K562 (cell line): ENCODE measurements around the gene IL36RN. TPM values are rescaled to one million over a fixed set of nuclear protein-coding genes. Genes with fewer than 3 reads are reported as not detected.

Experiments
- ATAC-seq: fragments of 200-7000 bp; cut with Tn5 transposase; 3 replicates; pipeline ENCODE4 v1.9.1; 2020; ENCODE audit warnings: moderate library complexity
- BruUV-seq: library from RNA; stranded (reverse); fragments of 400-500 nt; replicated peaks from 2 replicates; lab custom pipeline; 2021; lab: Mats Ljungman, UMichigan
- CTCF ChIA-PET: fragments of 300-600 bp; formaldehyde crosslinking; extraction: SDS; loops from one replicate; lab custom pipeline; 2021; ENCODE audit warnings: low intra/inter-chr PET ratio; lab: Yijun Ruan, JAX
- POLR2A ChIA-PET: fragments of 300-600, 350-650 bp; sonication (Branson Sonifier 250); formaldehyde crosslinking; extraction: SDS; loops from one replicate; lab custom pipeline; 2021; ENCODE audit warnings: antibody characterized with exemption, inconsistent platforms; lab: Yijun Ruan, JAX
- DNase-seq, 4 experiments: peaks; one replicate each; pipeline versions ENCODE4 v3.0.0 to v3.0.0-alpha.2; 2011 to 2018; ENCODE audit warnings: low spot score in 3 of 4, mixed read lengths in 3 of 4; ENCODE audit errors: extremely low read depth in 1 of 4
- FAIRE-seq: peaks from 2 replicates; lab custom pipeline; 2011; peaks lifted over from hg19 to GRCh38; lab: Jason Lieb, UNC
- H2AFZ ChIP-seq: 2 replicates; pipeline ENCODE4 v1.6.0; 2011; ENCODE audit warnings: low read depth, low read length, control low read depth, inconsistent platforms
- H3K27ac ChIP-seq: fragments of 200-600 bp; 3 replicates; pipeline ENCODE4 v1.8.0; 2011; ENCODE audit warnings: low read depth, mild to moderate bottlenecking, control low read depth, inconsistent platforms, low read length, moderate library complexity, mixed read lengths; ENCODE audit errors: extremely low read depth
- H3K27me3 ChIP-seq, 2 experiments: fragments of 300-600 bp in 1 of 2; 2 replicates in 1 of 2; 3 replicates in 1 of 2; pipeline versions ENCODE4 v1.6.0 to v1.8.0; 2011; ENCODE audit warnings: inconsistent platforms in 2 of 2, low read length in 2 of 2, mild to moderate bottlenecking in 1 of 2, mixed read lengths in 1 of 2, moderate library complexity in 1 of 2; ENCODE audit not compliant: control insufficient read depth in 2 of 2, insufficient read depth in 2 of 2
- H3K36me3 ChIP-seq: fragments of 300-600 bp; 3 replicates; pipeline ENCODE4 v1.8.0; 2011; ENCODE audit warnings: mild to moderate bottlenecking, low read length, inconsistent platforms; ENCODE audit not compliant: control insufficient read depth, insufficient read depth
- H3K4me1 ChIP-seq, 2 experiments: fragments of 200-600 bp in 1 of 2; replicated peaks in 1 of 2; 2 replicates in 1 of 2; 3 replicates in 1 of 2; pipeline versions ENCODE4 v1.5.1 to v1.8.0; 2011; ENCODE audit warnings: inconsistent platforms in 2 of 2, low read length in 2 of 2, mild to moderate bottlenecking in 1 of 2, mixed read lengths in 1 of 2, moderate library complexity in 1 of 2; ENCODE audit not compliant: control insufficient read depth in 2 of 2, insufficient read depth in 2 of 2
- H3K4me2 ChIP-seq: 2 replicates; pipeline ENCODE4 v1.6.1; 2011; ENCODE audit warnings: low read length, control low read depth, inconsistent platforms, mixed read lengths; ENCODE audit not compliant: insufficient read depth
- H3K4me3 ChIP-seq: fragments of 200-600 bp; sonication (generic), shearing (Covaris generic); 2 replicates; pipeline ENCODE4 v1.5.1; 2016; ENCODE audit warnings: control low read depth, inconsistent platforms
- H3K79me2 ChIP-seq: fragments of 200-600 bp; 3 replicates; pipeline ENCODE4 v1.8.0; 2011; ENCODE audit warnings: low read length, inconsistent platforms; ENCODE audit not compliant: control insufficient read depth, insufficient read depth
- H3K9ac ChIP-seq, 2 experiments: 2 replicates each; pipeline versions ENCODE4 v1.6.0 to v1.6.1; 2011; ENCODE audit warnings: low read depth in 2 of 2, low read length in 2 of 2, control low read depth in 1 of 2, inconsistent platforms in 1 of 2, mild to moderate bottlenecking in 1 of 2, mixed read lengths in 1 of 2; ENCODE audit not compliant: insufficient read depth in 1 of 2
- H3K9me1 ChIP-seq: one replicate; pipeline ENCODE4 v1.6.0; 2011; ENCODE audit warnings: inconsistent platforms, mild to moderate bottlenecking, low read length, moderate library complexity; ENCODE audit not compliant: control insufficient read depth, insufficient read depth
- H3K9me3 ChIP-seq: replicated peaks from 2 replicates; pipeline ENCODE4 v1.5.1; 2011; ENCODE audit warnings: low read depth, low read length, inconsistent platforms; ENCODE audit not compliant: control insufficient read depth, insufficient read depth
- H4K20me1 ChIP-seq: replicated peaks from 2 replicates; pipeline ENCODE4 v1.6.1; 2011; ENCODE audit warnings: low read length, inconsistent platforms, mixed read lengths; ENCODE audit not compliant: control insufficient read depth, insufficient read depth
- CLOCK ChIP-seq: fragments of 250-450 bp; sonication (Bioruptor Pico); IDR thresholded peaks from 2 replicates; pipeline ENCODE4 v1.4.0; 2020; ENCODE audit warnings: mild to moderate bottlenecking, moderate library complexity, borderline replicate concordance
- E2F4 ChIP-seq: sonication (generic); formaldehyde crosslinking; IDR thresholded peaks from 2 replicates; pipeline ENCODE4 v1.8.0; 2022; ENCODE audit warnings: mild to moderate bottlenecking, low read depth, missing genetic modification reagents
- GTF2F1 ChIP-seq: IDR thresholded peaks from 2 replicates; pipeline ENCODE4 v1.6.1; 2011; ENCODE audit warnings: low read depth, low read length, improper control_type of control experiment
- HCFC1 ChIP-seq: IDR thresholded peaks from 2 replicates; pipeline ENCODE4 v1.6.1; 2012; ENCODE audit warnings: low read depth, low read length, improper control_type of control experiment
- SMARCA4 ChIP-seq: fragments of 450-650 bp; IDR thresholded peaks from 2 replicates; pipeline ENCODE4 v1.6.1; 2016
- ZNF184 ChIP-seq: sonication (generic); formaldehyde crosslinking; IDR thresholded peaks from 2 replicates; pipeline ENCODE4 v1.5.0; 2020; ENCODE audit warnings: missing genetic modification reagents
- ZNF644 ChIP-seq: fragments of 200-800 bp; sonication (Bioruptor generic); IDR thresholded peaks from 2 replicates; pipeline ENCODE4 v1.6.1; 2016; ENCODE audit warnings: low read depth, missing genetic modification characterization, missing compliant biosample characterization
- WGBS: fragments of 100-300 bp; shearing (Covaris generic); methylation state at CpG from one replicate; pipeline ENCODE4 v1.1.6; 2016; ENCODE audit warnings: low coverage, mixed read lengths; ENCODE audit not compliant: insufficient coverage; ENCODE audit errors: missing lambda C conversion rate; 5-methylcytosine and 5-hydroxymethylcytosine counted together
- in situ Hi-C: fragments of 300-500 bp; cut with MboI; formaldehyde crosslinking; loops from 4 replicates; pipeline ENCODE4 v1.15.0; 2018; ENCODE audit warnings: inconsistent platforms, mixed read lengths
- intact Hi-C: fragments of 100-400 bp; cut with micrococcal nuclease; formaldehyde crosslinking; loops from 2 replicates; pipeline ENCODE4 v1.14.2; 2022
- polyA plus RNA-seq, 8 experiments: library from polyadenylated mRNA; depleted of rRNA in 4 of 8; stranded (reverse) in 5 of 8; unstranded in 3 of 8; fragments of >200 nt; fragmentation: Nextera tagmentation in 2 of 8; fragmentation: Illumina TruSeq in 1 of 8; extraction: Ambion mirVana in 2 of 8; extraction: Trizol in 1 of 8; gene quantifications; 2 replicates each; pipeline versions ENCODE4 v1.2.1 to v1.2.3, GENCODE V29; 2011 to 2014; ENCODE audit warnings: inconsistent platforms in 1 of 8, missing spikeins in 1 of 8
- total RNA-seq, 7 experiments: library from RNA; depleted of rRNA in 6 of 7; stranded (reverse); fragments of >200 nt in 6 of 7; fragmentation: Illumina TruSeq in 2 of 7; extraction: Trizol in 2 of 7; gene quantifications; 2 replicates each; pipeline versions ENCODE4 v1.2.1 to v1.2.3, GENCODE V29; 2011 to 2021; ENCODE audit warnings: low replicate concordance in 1 of 7

IL36RN gene
- total and polyA plus RNA-seq, 9 of the 15 experiments (the other 6 are each of a cell fraction or from before 2014, with no cell fraction given): not detected

- TF ChIP-seq SMARCA4 (no peak), GTF2F1 (no peak), CLOCK (CRISPR knock-in tag) (no peak), ZNF184 (CRISPR knock-in tag) (no peak), HCFC1 (no peak), E2F4 (CRISPR knock-in tag) (no peak), ZNF644 (tag) (no peak)
- Histone ChIP-seq H3K4me3 (no peak overlapping the region), H3K27ac (no peak overlapping the region), H3K79me2 (no peaks in the 10 kb centered on the region), H3K36me3 (no peaks in the 10 kb centered on the region), H3K9me1 (no peaks in the 10 kb centered on the region), H3K4me1 (no peaks in the 10 kb centered on the region), H3K27me3 (peaks cover 15 to 26% of the 10 kb centered on the region in 2 experiments; a peak in 4 of 5 replicates), H3K4me2 (no peak overlapping the region), H2AFZ (no peak overlapping the region), H3K9ac (no peak overlapping the region), H4K20me1 (no peaks in the 10 kb centered on the region; the same call in 1 of the 2 replicates), H3K9me3 (no peaks in the 10 kb centered on the region)
- in situ Hi-C loops (no loop called here), intact Hi-C loops (no loop called here)
- CTCF ChIA-PET: no interaction called here
- POLR2A ChIA-PET: interaction anchor here (1.1 to 2.0 kb wide), 3 partner anchors 9 to 13 kb away, joined by 3 to 5 read pairs (median 4); no protein-coding TSS in a partner anchor
- no peak for DNase-seq
- BruUV-seq: no TSS peak
- no peak for FAIRE-seq
- no peak for ATAC-seq
- WGBS: 8% methylated on average over 3 of the region's 3 CpGs
Measured at GRCh38 chr2:113075600-113075999, 16.6 kb downstream of the IL36RN start.
